Natural killer cell treated with Interleukin-12 subunit alpha and Interleukin-12 subunit beta and Interleukin-15 and Interleukin-18, amount 100 ng/mL, for 72 hours (primary cell): ENCODE results near the gene POLR2F. TPM values are rescaled to one million over a fixed set of nuclear protein-coding genes. Genes with fewer than 3 reads are reported as not detected.

Source experiments
- ATAC-seq, 2 donors: fragments of 150-1000 bp; cut with Tn5 transposase in 1 of 2; sonication (Bioruptor Pico), chemical (Tn5 transposase) in 1 of 2; 2 replicates each; pipeline ENCODE4 v1.10.0; 2021
- DNase-seq: peaks from one replicate; pipeline ENCODE4 v3.0.0; 2022; ENCODE audit warnings: low spot score
- H3K27ac Mint-ChIP-seq, 2 donors: 1 replicate in 1 of 2; 2 replicates in 1 of 2; pipeline ENCODE4 v1.8.0; 2022; ENCODE audit warnings: mixed read lengths in 2 of 2, mild to moderate bottlenecking in 1 of 2, moderate library complexity in 1 of 2
- H3K27me3 Mint-ChIP-seq, 2 donors: 1 replicate in 1 of 2; 2 replicates in 1 of 2; pipeline ENCODE4 v1.8.0; 2022; ENCODE audit warnings: mixed read lengths in 2 of 2
- H3K36me3 Mint-ChIP-seq: one replicate; pipeline ENCODE4 v1.8.0; 2022; ENCODE audit warnings: mixed read lengths
- H3K4me1 Mint-ChIP-seq, 2 donors: 1 replicate in 1 of 2; 2 replicates in 1 of 2; pipeline ENCODE4 v1.8.0; 2022; ENCODE audit warnings: low read depth in 2 of 2, mixed read lengths in 2 of 2, mild to moderate bottlenecking in 1 of 2
- H3K4me3 Mint-ChIP-seq: one replicate; pipeline ENCODE4 v1.8.0; 2022; ENCODE audit warnings: mixed read lengths
- H3K9me3 Mint-ChIP-seq: 2 replicates; pipeline ENCODE4 v1.8.0; 2022; ENCODE audit warnings: mixed read lengths
- total RNA-seq, 2 donors: library from RNA; stranded (reverse); gene quantifications; one replicate each; pipeline ENCODE4 v1.2.3, GENCODE V29; 2022

Gene POLR2F
- total RNA-seq, 2 donors from 2014 or later: 65.2 to 96.3 TPM

GRCh38 chr22:38005943-38006342, 52.4 kb downstream of the POLR2F start:
- H3K4me3 Mint-ChIP-seq: no peak overlapping the region
- ATAC-seq (no peak), DNase-seq (no peak)
- H3K27ac Mint-ChIP-seq: no peak overlapping the region
- H3K9me3 Mint-ChIP-seq: no peaks in the 10 kb centered on the region
- no peaks in the 10 kb centered on the region for H3K27me3 Mint-ChIP-seq
- H3K36me3 Mint-ChIP-seq: no peaks in the 10 kb centered on the region
- H3K4me1 Mint-ChIP-seq: peaks cover 22 to 29% of the 10 kb centered on the region in 2 donors

GRCh38 chr22:38006906-38007305, 53.4 kb downstream of the POLR2F start:
- DNase-seq: no peak
- H3K27me3 Mint-ChIP-seq: no peaks in the 10 kb centered on the region
- no peak overlapping the region for H3K27ac Mint-ChIP-seq
- H3K9me3 Mint-ChIP-seq: no peaks in the 10 kb centered on the region
- H3K4me1 Mint-ChIP-seq: peaks cover 22 to 29% of the 10 kb centered on the region in 2 donors
- no peaks in the 10 kb centered on the region for H3K36me3 Mint-ChIP-seq
- no peak for ATAC-seq
- no peak overlapping the region for H3K4me3 Mint-ChIP-seq

- Mint-ChIP-seq H3K27ac (no peak overlapping the region), H3K9me3 (no peaks in the 10 kb centered on the region), H3K36me3 (no peaks in the 10 kb centered on the region), H3K27me3 (no peaks in the 10 kb centered on the region), H3K4me1 (peaks cover 22 to 29% of the 10 kb centered on the region in 2 donors), H3K4me3 (no peak overlapping the region)
- no peak for ATAC-seq
- DNase-seq: no peak
Observed at GRCh38 chr22:38007330-38007902, 53.9 kb downstream of the POLR2F start.

GRCh38 chr22:38009000-38009806, 55.7 kb downstream of the POLR2F start:
- peak overlapping the region; percentile 56 for H3K4me3 Mint-ChIP-seq
- DNase-seq: no peak
- peak in 1 of 2 donors; percentile 43 for ATAC-seq
- H3K4me1 Mint-ChIP-seq: peaks cover 18 to 24% of the 10 kb centered on the region in 2 donors
- H3K9me3 Mint-ChIP-seq: no peaks in the 10 kb centered on the region
- no peaks in the 10 kb centered on the region for H3K36me3 Mint-ChIP-seq
- peak overlapping the region; percentile 15 to 66 for H3K27ac Mint-ChIP-seq
- H3K27me3 Mint-ChIP-seq: no peaks in the 10 kb centered on the region

- Mint-ChIP-seq H3K27me3 (no peaks in the 10 kb centered on the region), H3K9me3 (no peaks in the 10 kb centered on the region), H3K27ac (no peak overlapping the region), H3K36me3 (no peaks in the 10 kb centered on the region), H3K4me1 (peaks cover 15 to 18% of the 10 kb centered on the region in 2 donors), H3K4me3 (no peak overlapping the region)
- no peak for DNase-seq
- no peak for ATAC-seq
Observed at GRCh38 chr22:38012604-38013072, 59.1 kb downstream of the POLR2F start.

GRCh38 chr22:38014083-38014482, 60.6 kb downstream of the POLR2F start:
- H3K27ac Mint-ChIP-seq: no peak overlapping the region
- H3K4me3 Mint-ChIP-seq: no peak overlapping the region
- no peaks in the 10 kb centered on the region for H3K36me3 Mint-ChIP-seq

GRCh38 chr22:38016182-38017151, 63.0 kb downstream of the POLR2F start:
- ATAC-seq: no peak
- Mint-ChIP-seq H3K4me3 (no peak overlapping the region), H3K4me1 (peaks cover 10 to 15% of the 10 kb centered on the region in 2 donors), H3K36me3 (no peaks in the 10 kb centered on the region), H3K27ac (no peak overlapping the region), H3K27me3 (no peaks in the 10 kb centered on the region), H3K9me3 (no peaks in the 10 kb centered on the region)
- DNase-seq: no peak

More at GRCh38 chr22:38014083-38014482, 60.6 kb downstream of the POLR2F start:
- ATAC-seq (no peak), DNase-seq (no peak)
- Mint-ChIP-seq H3K27me3 (no peaks in the 10 kb centered on the region), H3K9me3 (no peaks in the 10 kb centered on the region), H3K4me1 (peaks cover 19 to 21% of the 10 kb centered on the region in 2 donors)

- Mint-ChIP-seq H3K9me3 (no peaks in the 10 kb centered on the region), H3K4me1 (peaks cover 10 to 15% of the 10 kb centered on the region in 2 donors), H3K27me3 (no peaks in the 10 kb centered on the region), H3K36me3 (no peaks in the 10 kb centered on the region), H3K4me3 (no peak overlapping the region), H3K27ac (no peak overlapping the region)
- no peak for ATAC-seq
- DNase-seq: no peak
Observed at GRCh38 chr22:38017272-38017920, 63.9 kb downstream of the POLR2F start.

- peaks cover 10 to 15% of the 10 kb centered on the region in 2 donors for H3K4me1 Mint-ChIP-seq
- no peaks in the 10 kb centered on the region for H3K36me3 Mint-ChIP-seq
- no peak overlapping the region for H3K27ac Mint-ChIP-seq
- H3K27me3 Mint-ChIP-seq: no peaks in the 10 kb centered on the region
- no peak overlapping the region for H3K4me3 Mint-ChIP-seq
- H3K9me3 Mint-ChIP-seq: no peaks in the 10 kb centered on the region
- ATAC-seq (no peak), DNase-seq (no peak)
Observed at GRCh38 chr22:38017939-38018885, 64.7 kb downstream of the POLR2F start.

Other genes starting within 250 kb of the POLR2F start
- gene GCAT, start 145.8 kb upstream of the POLR2F start, total RNA-seq: 10 to 100 TPM; 11.5 to 12.3 TPM
- not detected for gene GALR3, start 130.3 kb upstream of the POLR2F start, total RNA-seq
- gene ANKRD54, start 109.4 kb upstream of the POLR2F start, total RNA-seq: 10 to 100 TPM; 23.2 to 42.2 TPM
- gene EIF3L, start 104.3 kb upstream of the POLR2F start, total RNA-seq: 100 to 1,000 TPM; 271 to 340 TPM
- gene MICALL1, start 47.4 kb upstream of the POLR2F start, total RNA-seq: 10 to 100 TPM; 21.3 to 24.5 TPM
- gene C22orf23, start 98 bp upstream of the POLR2F start, total RNA-seq: under 1 TPM in 1 of 2 donors, not detected in 1; 0.33 TPM
- gene SOX10, start 30.9 kb downstream of the POLR2F start, total RNA-seq: not detected
- 10 to 100 TPM; 14.8 to 18.8 TPM for gene PICK1, start 103.7 kb downstream of the POLR2F start, total RNA-seq
- under 1 TPM in 1 of 2 donors, not detected in 1; 0.50 TPM for gene SLC16A8, start 130.5 kb downstream of the POLR2F start, total RNA-seq
- under 1 TPM; 0.40 to 0.84 TPM for gene BAIAP2L2, start 157.0 kb downstream of the POLR2F start, total RNA-seq
- 10 to 100 TPM; 24.5 to 40.1 TPM for gene PLA2G6, start 228.1 kb downstream of the POLR2F start, total RNA-seq
- gene MAFF, start 248.3 kb downstream of the POLR2F start, total RNA-seq: 10 to 100 TPM; 19.7 to 43.0 TPM